Right lobe of liver (tissue), 4 donors: ENCODE data around the gene RANBP17.

Source experiments
- CTCF ChIP-seq, 4 donors: fragments of 200-600 bp in 3 of 4; fragments of 450-650 bp in 1 of 4; IDR thresholded peaks; one replicate each; pipeline versions ENCODE4 v1.5.1 to v1.8.0; 2016 to 2022; ENCODE audit warnings: antibody characterized with exemption in 4 of 4, mild to moderate bottlenecking in 2 of 4
- POLR2A ChIP-seq: fragments of 450-650 bp; IDR thresholded peaks from one replicate; pipeline ENCODE4 v1.6.1; 2017; ENCODE audit warnings: antibody characterized with exemption, mild to moderate bottlenecking
- donor health status: DM: no; HTN: no; CAD: no.
- donor health status: DM: no; HTN: no; CAD: no.
- donor health status: DM: no; HTN: yes; CAD: no.

GRCh38 chr5:170861667-170861916 is 226 bp upstream of the RANBP17 start:
- TF ChIP-seq CTCF (IDR thresholded peaks at IDR 0.05) (no peak), POLR2A (no peak)
